Tibial nerve (tissue), 4 donors: Measurements from ENCODE around the gene PLA2G2D. TPM values are rescaled to one million over a fixed set of nuclear protein-coding genes. Genes with fewer than 3 reads are reported as not detected.

Experiments used
- DNase-seq, 2 donors: peaks; one replicate each; pipeline ENCODE4 v3.0.0-alpha.2; 2019; ENCODE audit warnings: low spot score in 2 of 2
- H3K27ac ChIP-seq, 4 donors: fragments of 200-600 bp; sonication (generic) in 3 of 4; one replicate each; pipeline ENCODE4 v1.5.1; 2017 to 2019; ENCODE audit warnings: mild to moderate bottlenecking in 1 of 4
- H3K27me3 ChIP-seq, 2 donors: fragments of 200-600 bp; sonication (generic) in 1 of 2; one replicate each; pipeline versions ENCODE4 v1.5.1 to v1.6.0; 2017 to 2019
- H3K36me3 ChIP-seq, 3 donors: fragments of 200-600 bp; sonication (generic); one replicate each; pipeline ENCODE4 v1.5.1; 2018 to 2019
- H3K4me1 ChIP-seq, 4 donors: fragments of 200-600 bp; sonication (generic) in 3 of 4; one replicate each; pipeline ENCODE4 v1.5.1; 2017 to 2019
- H3K4me3 ChIP-seq, 4 donors: fragments of 200-600 bp; sonication (generic) in 3 of 4; one replicate each; pipeline ENCODE4 v1.5.1; 2017 to 2019; ENCODE audit warnings: mild to moderate bottlenecking in 1 of 4, moderate library complexity in 1 of 4
- H3K9me3 ChIP-seq, 4 donors: fragments of 200-600 bp; sonication (generic) in 3 of 4; one replicate each; pipeline ENCODE4 v1.5.1; 2017 to 2019
- EP300 ChIP-seq, 2 donors: sonication (generic); formaldehyde crosslinking; IDR thresholded peaks; one replicate each; pipeline ENCODE4 v1.6.1; 2017; ENCODE audit warnings: antibody characterized with exemption in 2 of 2, mild to moderate bottlenecking in 1 of 2
- POLR2A ChIP-seq, 2 donors: fragments of 450-650 bp; IDR thresholded peaks; one replicate each; pipeline ENCODE4 v1.6.1; 2017; ENCODE audit warnings: antibody characterized with exemption in 2 of 2, mild to moderate bottlenecking in 2 of 2, moderate library complexity in 2 of 2
- WGBS, 2 donors: methylation state at CpG; one replicate each; pipeline ENCODE4 v1.1.5; 2018; 5-methylcytosine and 5-hydroxymethylcytosine counted together
- total RNA-seq, 4 donors: library from RNA; depleted of rRNA; stranded (reverse); fragments of >200 nt; gene quantifications; one replicate each; pipeline ENCODE4 v1.1.0, GENCODE V29; 2016
- TF ChIP-seq, protein P1 (sequence below), 5 experiments: fragments of 200-600 bp in 3 of 5; fragments of 450-650 bp in 2 of 5; sonication (generic) in 3 of 5; IDR thresholded peaks; one replicate each; pipeline ENCODE4 v1.5.1; 2016 to 2019; ENCODE audit warnings: antibody characterized with exemption in 5 of 5, mild to moderate bottlenecking in 3 of 5, moderate library complexity in 2 of 5

PLA2G2D gene
- total RNA-seq, 4 donors from 2014 or later = not detected

DNA sequence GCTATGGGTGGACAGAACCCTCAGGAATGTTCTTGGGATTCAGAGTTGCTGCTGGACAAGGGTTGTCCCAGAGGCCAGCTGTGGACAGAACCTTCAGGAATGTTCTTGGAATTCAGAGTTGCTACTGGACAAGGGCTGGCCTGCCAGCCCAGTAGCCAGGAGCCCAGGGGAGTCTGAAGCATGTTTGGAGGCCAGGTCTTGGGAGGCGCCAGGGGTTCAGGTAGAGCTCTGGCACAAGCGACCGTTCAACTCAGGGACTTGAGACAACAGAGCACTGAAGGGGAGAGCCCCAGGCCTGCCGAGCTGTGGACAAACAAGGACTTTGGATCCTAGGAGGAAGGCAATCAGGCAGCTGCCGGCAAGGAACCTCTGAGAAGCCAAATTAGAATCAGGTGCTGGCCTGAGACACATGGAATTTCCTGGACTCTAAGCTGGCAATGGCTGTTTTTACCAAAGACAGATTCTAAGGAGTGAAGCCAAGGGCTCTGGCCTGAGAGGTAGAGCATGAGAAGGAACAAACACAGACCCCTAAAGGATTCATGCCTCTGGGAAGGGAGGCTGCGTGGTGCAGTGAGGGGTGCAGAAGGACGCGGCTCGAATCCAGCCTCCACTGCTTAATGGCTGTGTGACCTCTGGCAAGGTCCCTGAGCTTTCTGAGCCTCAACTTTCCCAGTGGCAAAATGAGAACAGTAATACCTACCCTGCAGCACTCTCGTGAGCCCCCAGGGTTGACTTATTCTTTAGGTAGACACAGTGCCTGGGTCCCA, 36.0 kb downstream of the PLA2G2D start:
- Histone ChIP-seq H3K4me3 (no peak overlapping the region), H3K36me3 (no peaks in the 10 kb centered on the region), H3K9me3 (no peaks in the 10 kb centered on the region), H3K4me1 (no peaks in the 10 kb centered on the region), H3K27ac (no peak overlapping the region), H3K27me3 (no peaks in the 10 kb centered on the region)
- 82 to 83% methylated on average over 10 of the region's 10 CpGs for WGBS, 2 donors
- TF ChIP-seq POLR2A (IDR thresholded peaks at IDR 0.05) (no peak), EP300 (IDR thresholded peaks at IDR 0.05) (no peak)
- TF ChIP-seq, protein P1, sequence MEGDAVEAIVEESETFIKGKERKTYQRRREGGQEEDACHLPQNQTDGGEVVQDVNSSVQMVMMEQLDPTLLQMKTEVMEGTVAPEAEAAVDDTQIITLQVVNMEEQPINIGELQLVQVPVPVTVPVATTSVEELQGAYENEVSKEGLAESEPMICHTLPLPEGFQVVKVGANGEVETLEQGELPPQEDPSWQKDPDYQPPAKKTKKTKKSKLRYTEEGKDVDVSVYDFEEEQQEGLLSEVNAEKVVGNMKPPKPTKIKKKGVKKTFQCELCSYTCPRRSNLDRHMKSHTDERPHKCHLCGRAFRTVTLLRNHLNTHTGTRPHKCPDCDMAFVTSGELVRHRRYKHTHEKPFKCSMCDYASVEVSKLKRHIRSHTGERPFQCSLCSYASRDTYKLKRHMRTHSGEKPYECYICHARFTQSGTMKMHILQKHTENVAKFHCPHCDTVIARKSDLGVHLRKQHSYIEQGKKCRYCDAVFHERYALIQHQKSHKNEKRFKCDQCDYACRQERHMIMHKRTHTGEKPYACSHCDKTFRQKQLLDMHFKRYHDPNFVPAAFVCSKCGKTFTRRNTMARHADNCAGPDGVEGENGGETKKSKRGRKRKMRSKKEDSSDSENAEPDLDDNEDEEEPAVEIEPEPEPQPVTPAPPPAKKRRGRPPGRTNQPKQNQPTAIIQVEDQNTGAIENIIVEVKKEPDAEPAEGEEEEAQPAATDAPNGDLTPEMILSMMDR (IDR thresholded peaks at IDR 0.05) = no peak
- no peak for DNase-seq

DNA sequence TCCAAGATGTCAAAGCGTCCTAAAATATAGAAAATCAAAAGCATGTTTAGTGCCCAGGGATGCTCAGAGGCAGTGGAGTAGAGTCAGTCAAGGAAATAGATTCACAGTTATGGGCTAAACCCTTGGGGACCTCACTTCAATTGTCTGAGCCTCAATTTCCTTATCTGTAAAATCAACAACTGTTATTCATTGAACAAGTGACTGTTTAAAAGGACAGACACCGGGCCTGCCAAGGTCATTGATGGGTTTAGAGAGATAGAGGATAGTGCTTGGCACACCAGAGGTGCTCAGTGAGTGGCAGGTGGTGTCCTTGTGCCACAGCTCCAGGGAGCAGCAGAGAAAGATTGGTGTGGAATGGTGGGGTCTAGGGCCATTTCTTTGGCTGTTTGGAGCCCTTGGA, 36.6 kb downstream of the PLA2G2D start:
- H3K4me1 ChIP-seq = no peaks in the 10 kb centered on the region
- H3K36me3 ChIP-seq = no peaks in the 10 kb centered on the region
- no peak overlapping the region for H3K4me3 ChIP-seq
- no peaks in the 10 kb centered on the region for H3K27me3 ChIP-seq
- H3K9me3 ChIP-seq = no peaks in the 10 kb centered on the region
- 80 to 92% methylated on average over 2 of the region's 2 CpGs for WGBS, 2 donors
- TF ChIP-seq POLR2A (IDR thresholded peaks at IDR 0.05) (no peak), EP300 (IDR thresholded peaks at IDR 0.05) (no peak)
- TF ChIP-seq, protein P1 (IDR thresholded peaks at IDR 0.05) = no peak
- DNase-seq = no peak
- no peak overlapping the region for H3K27ac ChIP-seq

DNA sequence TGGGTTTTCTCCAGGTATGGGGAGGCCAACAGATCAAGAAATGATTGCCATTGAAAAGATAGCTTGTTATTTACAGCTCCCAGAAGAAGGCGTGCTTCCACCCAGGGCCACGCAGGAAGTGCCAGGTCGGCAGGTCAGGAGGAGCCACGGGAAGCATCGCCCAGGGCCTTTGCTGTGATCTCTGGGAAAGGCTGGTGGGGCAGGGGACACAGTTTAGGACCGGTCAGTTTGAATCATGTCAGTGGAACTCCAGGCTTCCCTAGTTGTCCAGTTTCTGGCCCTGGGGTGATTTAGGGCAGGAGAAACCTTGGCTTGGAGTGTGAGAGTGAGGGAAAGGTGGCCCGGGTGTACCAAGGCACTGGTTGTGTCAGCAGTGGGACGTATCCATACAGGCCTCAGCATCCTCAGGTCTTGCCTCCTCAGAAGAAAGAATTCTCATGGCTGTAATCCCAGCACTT, 38.0 kb downstream of the PLA2G2D start:
- Histone ChIP-seq H3K4me1 (no peaks in the 10 kb centered on the region), H3K36me3 (no peaks in the 10 kb centered on the region), H3K4me3 (no peak overlapping the region), H3K27ac (no peak overlapping the region), H3K9me3 (no peaks in the 10 kb centered on the region), H3K27me3 (peaks cover 0 to 3% of the 10 kb centered on the region in 2 donors)
- 48 to 51% methylated on average over 7 to 8 of the region's 8 CpGs for WGBS, 2 donors
- TF ChIP-seq, protein P1 (IDR thresholded peaks at IDR 0.05) = no peak
- TF ChIP-seq EP300 (IDR thresholded peaks at IDR 0.05) (no peak), POLR2A (IDR thresholded peaks at IDR 0.05) (no peak)
- DNase-seq = no peak

DNA sequence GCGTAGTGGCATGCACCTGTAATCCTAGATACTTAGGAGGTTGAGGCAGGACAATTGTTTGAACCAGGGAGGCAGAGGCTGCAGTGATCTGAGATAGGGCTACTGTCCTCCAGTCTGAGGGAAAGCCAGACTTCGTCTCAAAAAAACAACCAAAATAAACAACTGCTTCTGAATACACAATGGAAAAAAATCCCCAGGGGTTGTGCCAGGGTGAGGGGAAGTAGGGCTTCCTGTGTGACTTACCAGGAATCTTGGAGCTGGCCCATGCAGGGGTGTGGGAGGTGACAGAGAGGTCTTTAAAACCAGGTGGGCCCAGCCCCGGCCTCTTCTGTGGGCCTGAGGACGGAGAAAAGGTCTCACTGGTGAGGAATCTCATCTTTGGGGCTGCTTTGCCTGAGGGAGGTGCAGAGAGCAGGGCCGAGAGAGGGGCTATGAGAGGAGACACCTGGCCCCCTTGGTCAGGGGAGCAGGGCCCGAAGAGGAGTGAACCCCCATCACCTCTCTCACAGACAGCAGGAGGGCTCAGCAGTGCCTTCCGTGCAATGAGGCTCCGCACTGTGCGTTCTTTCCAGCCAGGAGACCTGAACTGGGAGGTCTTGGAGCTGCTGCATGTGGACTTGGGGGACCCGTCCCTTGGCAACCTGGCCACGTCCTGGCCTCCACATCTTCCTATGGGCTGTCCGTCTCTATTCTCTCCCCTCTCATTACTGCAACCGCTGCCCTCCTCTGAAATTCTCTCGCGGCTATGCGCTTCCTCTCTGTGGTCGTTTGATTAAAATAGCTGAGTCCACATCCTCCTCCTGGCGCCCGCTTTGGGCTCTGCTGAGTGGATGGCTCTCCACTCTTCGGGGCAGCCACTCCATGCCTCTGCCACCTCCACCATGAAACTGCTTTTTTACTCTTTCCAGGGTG, 38.6 kb downstream of the PLA2G2D start:
- H3K36me3 ChIP-seq = no peaks in the 10 kb centered on the region
- DNase-seq = no peak
- no peak overlapping the region for H3K27ac ChIP-seq
- H3K9me3 ChIP-seq = no peaks in the 10 kb centered on the region
- no peak for TF ChIP-seq EP300 (IDR thresholded peaks at IDR 0.05)
- no peaks in the 10 kb centered on the region for H3K4me1 ChIP-seq
- 66 to 71% methylated on average over 20 of the region's 20 CpGs for WGBS, 2 donors
- peaks cover 0 to 3% of the 10 kb centered on the region in 2 donors for H3K27me3 ChIP-seq
- H3K4me3 ChIP-seq = no peak overlapping the region

DNA sequence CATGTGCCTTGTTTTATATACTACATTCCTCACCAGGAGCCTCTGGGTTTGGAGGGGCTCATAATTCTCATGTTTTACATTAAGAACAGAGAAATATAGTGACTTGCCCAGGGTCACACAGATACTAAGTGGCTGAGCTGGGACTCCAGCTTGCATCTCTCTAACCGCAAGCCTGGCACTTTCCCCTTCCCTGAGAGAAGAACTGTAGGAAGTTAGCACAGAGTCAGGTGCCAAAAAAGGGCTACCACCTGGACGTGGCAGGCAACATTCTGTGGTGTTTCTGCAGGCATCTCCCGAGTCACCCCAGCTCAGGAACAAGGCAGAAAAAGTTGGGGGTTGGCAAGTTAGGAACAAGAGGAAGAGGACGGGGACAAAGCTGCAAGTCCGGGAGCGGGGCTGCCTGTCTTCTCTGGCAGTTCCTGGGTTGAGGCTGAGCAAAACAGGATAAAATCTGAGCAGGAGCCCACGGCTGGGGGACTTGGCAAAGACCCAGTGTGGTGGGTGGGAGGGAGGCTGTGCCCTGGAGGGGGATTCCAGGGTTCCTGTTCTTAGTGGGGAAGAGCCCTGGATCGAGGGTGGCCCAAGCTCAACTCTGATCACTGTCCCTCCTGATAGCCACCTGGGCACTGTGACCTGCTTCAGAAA, 39.6 kb downstream of the PLA2G2D start:
- Histone ChIP-seq H3K27me3 (peaks cover 0 to 3% of the 10 kb centered on the region in 2 donors), H3K36me3 (no peaks in the 10 kb centered on the region), H3K27ac (no peak overlapping the region), H3K4me1 (no peaks in the 10 kb centered on the region), H3K9me3 (no peaks in the 10 kb centered on the region), H3K4me3 (no peak overlapping the region)
- DNase-seq = no peak
- TF ChIP-seq, protein P1 (IDR thresholded peaks at IDR 0.05) = no peak
- TF ChIP-seq EP300 (IDR thresholded peaks at IDR 0.05) (no peak), POLR2A (IDR thresholded peaks at IDR 0.05) (no peak)
- WGBS, 2 donors = 65 to 67% methylated on average over 8 of the region's 8 CpGs
